Body of pancreas (tissue), 4 donors: ENCODE results near the gene ZNF536.

Experiments used
- POLR2A ChIP-seq, 3 donors: fragments of 450-650 bp; IDR thresholded peaks; one replicate each; pipeline ENCODE4 v1.6.1; 2016; ENCODE audit warnings: antibody characterized with exemption in 3 of 3, mild to moderate bottlenecking in 2 of 3
- TF ChIP-seq, protein P1 (sequence below), 7 experiments: fragments of 450-650 bp in 4 of 7; fragments of 200-600 bp in 3 of 7; sonication (generic) in 3 of 7; IDR thresholded peaks; one replicate each; pipeline ENCODE4 v1.5.1; 2016 to 2019; ENCODE audit warnings: antibody characterized with exemption in 7 of 7

DNA sequence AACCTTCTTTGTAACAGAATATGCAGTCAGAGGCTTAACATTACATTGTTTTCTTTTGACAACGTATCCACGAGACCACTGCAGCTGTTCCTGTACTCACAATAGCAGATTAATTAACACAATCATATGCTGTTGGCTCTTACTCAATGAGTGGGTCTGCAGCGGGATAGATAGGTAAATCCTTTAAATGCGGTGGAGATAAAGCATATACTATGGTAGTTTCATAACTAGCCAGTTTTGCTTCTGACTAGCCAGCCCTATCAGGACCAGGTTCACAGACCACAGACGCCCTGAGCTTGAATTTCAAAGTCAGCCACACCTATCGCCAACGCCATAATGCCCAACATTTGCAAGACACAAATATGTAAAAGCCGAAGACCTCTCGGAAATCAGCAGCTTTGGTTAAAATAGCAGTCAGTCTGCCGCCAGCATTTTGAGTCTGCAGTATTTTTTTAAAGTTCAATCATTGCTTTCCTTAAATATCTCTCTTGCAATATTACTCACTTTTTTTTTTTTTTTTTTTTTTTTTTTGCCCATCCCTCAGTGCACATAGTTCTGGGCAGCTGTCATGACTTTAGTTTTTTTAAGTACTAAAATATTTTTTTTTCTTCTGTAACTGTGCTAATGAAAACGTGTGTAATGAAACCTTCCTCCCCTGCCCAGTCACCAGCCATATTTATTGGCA lies 120.5 kb downstream of the ZNF536 start:
- TF ChIP-seq, protein P1, sequence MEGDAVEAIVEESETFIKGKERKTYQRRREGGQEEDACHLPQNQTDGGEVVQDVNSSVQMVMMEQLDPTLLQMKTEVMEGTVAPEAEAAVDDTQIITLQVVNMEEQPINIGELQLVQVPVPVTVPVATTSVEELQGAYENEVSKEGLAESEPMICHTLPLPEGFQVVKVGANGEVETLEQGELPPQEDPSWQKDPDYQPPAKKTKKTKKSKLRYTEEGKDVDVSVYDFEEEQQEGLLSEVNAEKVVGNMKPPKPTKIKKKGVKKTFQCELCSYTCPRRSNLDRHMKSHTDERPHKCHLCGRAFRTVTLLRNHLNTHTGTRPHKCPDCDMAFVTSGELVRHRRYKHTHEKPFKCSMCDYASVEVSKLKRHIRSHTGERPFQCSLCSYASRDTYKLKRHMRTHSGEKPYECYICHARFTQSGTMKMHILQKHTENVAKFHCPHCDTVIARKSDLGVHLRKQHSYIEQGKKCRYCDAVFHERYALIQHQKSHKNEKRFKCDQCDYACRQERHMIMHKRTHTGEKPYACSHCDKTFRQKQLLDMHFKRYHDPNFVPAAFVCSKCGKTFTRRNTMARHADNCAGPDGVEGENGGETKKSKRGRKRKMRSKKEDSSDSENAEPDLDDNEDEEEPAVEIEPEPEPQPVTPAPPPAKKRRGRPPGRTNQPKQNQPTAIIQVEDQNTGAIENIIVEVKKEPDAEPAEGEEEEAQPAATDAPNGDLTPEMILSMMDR (IDR thresholded peaks at IDR 0.05): no peak
- TF ChIP-seq POLR2A (IDR thresholded peaks at IDR 0.05): no peak
